Measurements from ENCODE around the gene ATXN7L1.

Gene ATXN7L1

GRCh38 chr7:105638334-105638733 is 238.1 kb downstream of the ATXN7L1 start:
- no peak for DNase-seq

GRCh38 chr7:105637755-105638154 is 238.6 kb downstream of the ATXN7L1 start:
- DNase-seq: peak; percentile 94

- DNase-seq: no peak
These were observed 239.4 kb downstream of the ATXN7L1 start for GRCh38 chr7:105636982-105637381.

- DNase-seq: no peak
These were observed 241.2 kb downstream of the ATXN7L1 start for GRCh38 chr7:105635197-105635596.

- no peak for DNase-seq
These were observed 250.4 kb downstream of the ATXN7L1 start for GRCh38 chr7:105625986-105626385.

GRCh38 chr7:105623906-105624305 is 252.5 kb downstream of the ATXN7L1 start:
- DNase-seq: no peak

GRCh38 chr7:105623378-105623777 is 253.0 kb downstream of the ATXN7L1 start:
- no peak for DNase-seq

- no peak for DNase-seq
These were observed 254.2 kb downstream of the ATXN7L1 start for GRCh38 chr7:105622106-105622731.

GRCh38 chr7:105621617-105622016 is 254.8 kb downstream of the ATXN7L1 start:
- no peak for DNase-seq

- DNase-seq: no peak
These were observed 255.2 kb downstream of the ATXN7L1 start for GRCh38 chr7:105621176-105621575.

GRCh38 chr7:105619590-105619989 is 256.8 kb downstream of the ATXN7L1 start:
- no peak for DNase-seq

- no peak for DNase-seq
These were observed 258.4 kb downstream of the ATXN7L1 start for GRCh38 chr7:105618016-105618296.

GRCh38 chr7:105617280-105618015 is 259.0 kb downstream of the ATXN7L1 start:
- no peak for DNase-seq

GRCh38 chr7:105614341-105614840 is 262.0 kb downstream of the ATXN7L1 start:
- no peak for DNase-seq

- no peak for DNase-seq
These were observed 262.6 kb downstream of the ATXN7L1 start for GRCh38 chr7:105613611-105614330.

GRCh38 chr7:105612806-105613205 is 263.6 kb downstream of the ATXN7L1 start:
- no peak for DNase-seq

- DNase-seq: no peak
These were observed 264.3 kb downstream of the ATXN7L1 start for GRCh38 chr7:105611856-105612775.

- DNase-seq: no peak
These were observed 266.1 kb downstream of the ATXN7L1 start for GRCh38 chr7:105610165-105610930.

GRCh38 chr7:105602325-105603305 is 273.8 kb downstream of the ATXN7L1 start:
- DNase-seq: no peak

GRCh38 chr7:105600720-105601550 is 275.5 kb downstream of the ATXN7L1 start:
- DNase-seq: no peak

Data from DMS153 (cell line).